Panc1 (cell line): ENCODE measurements around the gene KMT2D. TPM values are rescaled to one million over a fixed set of nuclear protein-coding genes. Genes with fewer than 3 reads are reported as not detected.

Experiments used
- ATAC-seq: fragments of 200-7000 bp; cut with Tn5 transposase; 2 replicates; pipeline ENCODE4 v1.9.1; 2020; ENCODE audit warnings: mild to moderate bottlenecking, moderate library complexity
- BruUV-seq: library from RNA; stranded (reverse); fragments of 400-500 nt; replicated peaks from 2 replicates; lab custom pipeline; 2021; lab: Mats Ljungman, UMichigan
- CTCF ChIA-PET: fragments of 300-600 bp; sonication (Branson Sonifier 250); formaldehyde crosslinking; loops from one replicate; lab custom pipeline; 2022; ENCODE audit warnings: antibody characterized with exemption; lab: Charles Lee
- POLR2A ChIA-PET: fragments of 300-600 bp; sonication (Branson Sonifier 250); formaldehyde crosslinking; loops from one replicate; lab custom pipeline; 2022; ENCODE audit warnings: antibody characterized with exemption; lab: Charles Lee
- DNase-seq: peaks from one replicate; pipeline ENCODE4 v3.0.0-alpha.2; 2010; ENCODE audit warnings: low read depth, low spot score
- H3K27ac ChIP-seq: 2 replicates; pipeline ENCODE4 v1.5.1; 2011; ENCODE audit warnings: mild to moderate bottlenecking, low read length, inconsistent platforms
- H3K27me3 ChIP-seq: fragments of 200-500 bp; sonication (Bioruptor generic); 2 replicates; pipeline ENCODE4 v1.6.0; 2014; ENCODE audit warnings: low read length, inconsistent platforms; ENCODE audit not compliant: control insufficient read depth, insufficient read depth
- H3K36me3 ChIP-seq: fragments of 200-500 bp; sonication (Bioruptor generic); 2 replicates; pipeline ENCODE4 v1.5.1; 2014; ENCODE audit warnings: inconsistent platforms, mild to moderate bottlenecking, low read length, moderate library complexity; ENCODE audit not compliant: control insufficient read depth, insufficient read depth
- H3K4me1 ChIP-seq: 2 replicates; pipeline ENCODE4 v1.5.1; 2011; ENCODE audit warnings: inconsistent platforms, mild to moderate bottlenecking, low read length, moderate library complexity; ENCODE audit not compliant: control insufficient read depth, insufficient read depth
- H3K4me3 ChIP-seq, 2 experiments: 2 replicates each; pipeline ENCODE4 v1.5.1; 2011 to 2012; ENCODE audit warnings: low read depth in 2 of 2, low read length in 2 of 2, mild to moderate bottlenecking in 2 of 2, inconsistent platforms in 1 of 2, moderate library complexity in 1 of 2
- H3K9me3 ChIP-seq: fragments of 200-500 bp; sonication (Bioruptor generic); 2 replicates; pipeline ENCODE4 v1.5.1; 2014; ENCODE audit warnings: low read depth, mild to moderate bottlenecking, inconsistent platforms, low read length, moderate library complexity; ENCODE audit not compliant: control insufficient read depth, insufficient read depth
- POLR2AphosphoS5 ChIP-seq: IDR thresholded peaks from 2 replicates; pipeline ENCODE4 v1.6.1; 2012; ENCODE audit warnings: mild to moderate bottlenecking, low read depth, low read length, moderate library complexity
- SIN3A ChIP-seq: IDR thresholded peaks from 2 replicates; pipeline ENCODE4 v1.6.1; 2012; ENCODE audit warnings: low read depth, mild to moderate bottlenecking, low read length, moderate library complexity, borderline replicate concordance; ENCODE audit not compliant: insufficient read depth
- TCF7L2 ChIP-seq: IDR thresholded peaks from 2 replicates; pipeline ENCODE4 v1.6.1; 2011; ENCODE audit warnings: mild to moderate bottlenecking, low read depth, low read length, inconsistent platforms
- in situ Hi-C: cut with HindIII; loops from 2 replicates; pipeline ENCODE4 v1.10.0; 2016; ENCODE audit warnings: low sequenced_read_pairs, low pct_unique_long_range_greater_than_20kb
- intact Hi-C: fragments of 100-400 bp; cut with micrococcal nuclease; formaldehyde crosslinking; loops from one replicate; pipeline ENCODE4 v1.10.0; 2022; ENCODE audit not compliant: unreplicated experiment
- total RNA-seq: library from RNA; stranded (reverse); gene quantifications from one replicate; pipeline ENCODE4 v1.2.1, GENCODE V29; 2021; ENCODE audit not compliant: unreplicated experiment
- TF ChIP-seq, protein P1 (sequence below), 2 experiments: IDR thresholded peaks; 2 replicates each; pipeline ENCODE4 v1.6.1; 2011 to 2012; ENCODE audit warnings: low read depth in 2 of 2, control low read depth in 1 of 2, low read length in 1 of 2, mild to moderate bottlenecking in 1 of 2, moderate library complexity in 1 of 2; ENCODE audit not compliant: insufficient read depth in 1 of 2
- TF ChIP-seq, protein P2 (sequence below): fragments of 450-650 bp; IDR thresholded peaks from 2 replicates; pipeline ENCODE4 v1.5.1; 2017; ENCODE audit warnings: mild to moderate bottlenecking

KMT2D gene
- total RNA-seq, 1 experiment from 2014 or later = 64.7 TPM

DNA sequence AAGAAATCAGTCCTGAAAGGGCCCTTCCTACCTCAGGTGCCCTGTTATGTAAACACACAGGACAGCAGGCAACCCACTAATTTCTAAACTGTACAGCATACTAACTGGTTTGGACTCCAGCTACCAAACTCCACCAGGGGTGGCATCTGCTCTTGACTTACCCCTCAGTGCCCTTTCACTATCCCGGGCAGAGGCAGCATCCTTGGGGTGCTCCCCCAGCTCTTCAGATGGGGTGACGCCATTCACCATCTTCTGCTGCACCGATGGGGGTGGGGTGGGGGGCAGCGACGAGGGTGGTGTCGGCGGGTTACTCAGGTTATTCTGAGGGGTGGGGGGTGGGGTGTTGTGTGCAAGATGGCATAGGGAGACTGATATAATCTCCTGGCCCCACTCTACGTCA, 30.5 kb downstream of the KMT2D start:
- H3K4me3 ChIP-seq = no peak overlapping the region
- H3K27me3 ChIP-seq = no peaks in the 10 kb centered on the region
- BruUV-seq = no TSS peak
- peaks cover 20% of the 10 kb centered on the region for H3K36me3 ChIP-seq
- CTCF ChIA-PET = interaction anchor here (1.1 kb wide), 1 partner anchor 14 kb away, joined by 6 read pairs; no protein-coding TSS in a partner anchor
- POLR2A ChIA-PET = interaction anchor here (0.5 to 0.7 kb wide), 3 partner anchors 10 to 84 kb away, joined by 3 to 14 read pairs (median 5); no protein-coding TSS in a partner anchor
- no peaks in the 10 kb centered on the region for H3K9me3 ChIP-seq
- no peak for ATAC-seq
- H3K27ac ChIP-seq = no peak overlapping the region
- intact Hi-C loops (no loop called here), in situ Hi-C loops (no loop called here)
- H3K4me1 ChIP-seq = no peaks in the 10 kb centered on the region
- DNase-seq = no peak
- 0 out of 2 replicates have a peak, but pooled peaks have one; percentile 18 for TF ChIP-seq POLR2AphosphoS5
- TF ChIP-seq, protein P1, sequence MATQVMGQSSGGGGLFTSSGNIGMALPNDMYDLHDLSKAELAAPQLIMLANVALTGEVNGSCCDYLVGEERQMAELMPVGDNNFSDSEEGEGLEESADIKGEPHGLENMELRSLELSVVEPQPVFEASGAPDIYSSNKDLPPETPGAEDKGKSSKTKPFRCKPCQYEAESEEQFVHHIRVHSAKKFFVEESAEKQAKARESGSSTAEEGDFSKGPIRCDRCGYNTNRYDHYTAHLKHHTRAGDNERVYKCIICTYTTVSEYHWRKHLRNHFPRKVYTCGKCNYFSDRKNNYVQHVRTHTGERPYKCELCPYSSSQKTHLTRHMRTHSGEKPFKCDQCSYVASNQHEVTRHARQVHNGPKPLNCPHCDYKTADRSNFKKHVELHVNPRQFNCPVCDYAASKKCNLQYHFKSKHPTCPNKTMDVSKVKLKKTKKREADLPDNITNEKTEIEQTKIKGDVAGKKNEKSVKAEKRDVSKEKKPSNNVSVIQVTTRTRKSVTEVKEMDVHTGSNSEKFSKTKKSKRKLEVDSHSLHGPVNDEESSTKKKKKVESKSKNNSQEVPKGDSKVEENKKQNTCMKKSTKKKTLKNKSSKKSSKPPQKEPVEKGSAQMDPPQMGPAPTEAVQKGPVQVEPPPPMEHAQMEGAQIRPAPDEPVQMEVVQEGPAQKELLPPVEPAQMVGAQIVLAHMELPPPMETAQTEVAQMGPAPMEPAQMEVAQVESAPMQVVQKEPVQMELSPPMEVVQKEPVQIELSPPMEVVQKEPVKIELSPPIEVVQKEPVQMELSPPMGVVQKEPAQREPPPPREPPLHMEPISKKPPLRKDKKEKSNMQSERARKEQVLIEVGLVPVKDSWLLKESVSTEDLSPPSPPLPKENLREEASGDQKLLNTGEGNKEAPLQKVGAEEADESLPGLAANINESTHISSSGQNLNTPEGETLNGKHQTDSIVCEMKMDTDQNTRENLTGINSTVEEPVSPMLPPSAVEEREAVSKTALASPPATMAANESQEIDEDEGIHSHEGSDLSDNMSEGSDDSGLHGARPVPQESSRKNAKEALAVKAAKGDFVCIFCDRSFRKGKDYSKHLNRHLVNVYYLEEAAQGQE (IDR thresholded peaks at IDR 0.05; ENCODE audit: insufficient read depth in 1 of 2, low read depth in 2 of 2, low read length in 1 of 2) = no peak

DNA sequence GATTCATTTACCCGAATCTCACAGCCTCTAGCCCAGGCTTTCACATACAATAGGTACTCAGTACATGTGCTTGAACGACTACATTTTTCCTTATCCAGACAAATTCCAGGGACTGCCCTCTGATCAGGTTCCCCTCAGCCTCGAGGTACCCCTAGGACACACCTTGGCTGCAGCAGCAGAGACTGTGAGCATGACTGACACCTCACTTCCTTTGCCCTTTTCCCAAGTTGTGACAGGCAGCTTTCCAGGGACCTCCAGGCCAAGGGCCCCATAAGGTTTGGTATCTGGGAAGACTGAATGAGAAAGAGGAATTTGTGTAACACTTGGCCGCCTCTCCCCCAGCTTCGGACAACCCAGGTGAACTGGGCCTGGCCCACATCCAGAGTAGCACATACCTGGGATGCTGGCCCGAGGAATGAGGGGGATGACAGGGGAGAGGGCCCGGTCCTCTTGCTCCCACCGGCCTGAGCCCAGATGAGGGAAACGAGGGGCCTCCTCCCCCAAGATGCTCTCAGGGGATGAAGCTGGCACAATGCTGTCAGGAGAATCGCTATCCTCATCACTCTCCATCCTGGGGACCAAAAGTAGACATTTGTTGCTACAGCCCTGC, 31.8 kb downstream of the KMT2D start:
- Histone ChIP-seq H3K36me3 (peaks cover 31% of the 10 kb centered on the region), H3K27me3 (no peaks in the 10 kb centered on the region), H3K4me3 (no peak overlapping the region), H3K27ac (no peak overlapping the region), H3K4me1 (no peaks in the 10 kb centered on the region), H3K9me3 (no peaks in the 10 kb centered on the region)
- in situ Hi-C loops = no loop called here
- ChIA-PET CTCF (interaction anchor here (1.1 kb wide), 1 partner anchor 15 kb away, joined by 6 read pairs; no protein-coding TSS in a partner anchor), POLR2A (interaction anchor here (0.6 kb wide), 1 partner anchor 84 kb away, joined by 3 read pairs; no protein-coding TSS in a partner anchor)
- ATAC-seq (no peak), DNase-seq (no peak)
- intact Hi-C loops = no loop called here
- BruUV-seq = no TSS peak
- TF ChIP-seq POLR2AphosphoS5 = no peak
- no peak for TF ChIP-seq SIN3A
- TF ChIP-seq, protein P1 (IDR thresholded peaks at IDR 0.05; ENCODE audit: insufficient read depth in 1 of 2, low read depth in 2 of 2, low read length in 1 of 2) = no peak
- TF ChIP-seq TCF7L2 = no peak
- TF ChIP-seq, protein P2, sequence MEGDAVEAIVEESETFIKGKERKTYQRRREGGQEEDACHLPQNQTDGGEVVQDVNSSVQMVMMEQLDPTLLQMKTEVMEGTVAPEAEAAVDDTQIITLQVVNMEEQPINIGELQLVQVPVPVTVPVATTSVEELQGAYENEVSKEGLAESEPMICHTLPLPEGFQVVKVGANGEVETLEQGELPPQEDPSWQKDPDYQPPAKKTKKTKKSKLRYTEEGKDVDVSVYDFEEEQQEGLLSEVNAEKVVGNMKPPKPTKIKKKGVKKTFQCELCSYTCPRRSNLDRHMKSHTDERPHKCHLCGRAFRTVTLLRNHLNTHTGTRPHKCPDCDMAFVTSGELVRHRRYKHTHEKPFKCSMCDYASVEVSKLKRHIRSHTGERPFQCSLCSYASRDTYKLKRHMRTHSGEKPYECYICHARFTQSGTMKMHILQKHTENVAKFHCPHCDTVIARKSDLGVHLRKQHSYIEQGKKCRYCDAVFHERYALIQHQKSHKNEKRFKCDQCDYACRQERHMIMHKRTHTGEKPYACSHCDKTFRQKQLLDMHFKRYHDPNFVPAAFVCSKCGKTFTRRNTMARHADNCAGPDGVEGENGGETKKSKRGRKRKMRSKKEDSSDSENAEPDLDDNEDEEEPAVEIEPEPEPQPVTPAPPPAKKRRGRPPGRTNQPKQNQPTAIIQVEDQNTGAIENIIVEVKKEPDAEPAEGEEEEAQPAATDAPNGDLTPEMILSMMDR = no peak
